Dermis blood vessel endothelial cell (primary cell): ENCODE data around the gene LPAR6. TPM values are rescaled to one million over a fixed set of nuclear protein-coding genes. Genes with fewer than 3 reads are reported as not detected.

Source experiments
- DNase-seq: peaks from one replicate; pipeline ENCODE4 v3.0.0; 2010
- total RNA-seq: library from RNA; depleted of rRNA; stranded (reverse); fragments of >200 nt; gene quantifications from 2 replicates; pipeline ENCODE4 v1.2.3, GENCODE V29; 2014

The LPAR6 gene
- total RNA-seq, 1 donor from 2014 or later, result 66.2 TPM

DNA sequence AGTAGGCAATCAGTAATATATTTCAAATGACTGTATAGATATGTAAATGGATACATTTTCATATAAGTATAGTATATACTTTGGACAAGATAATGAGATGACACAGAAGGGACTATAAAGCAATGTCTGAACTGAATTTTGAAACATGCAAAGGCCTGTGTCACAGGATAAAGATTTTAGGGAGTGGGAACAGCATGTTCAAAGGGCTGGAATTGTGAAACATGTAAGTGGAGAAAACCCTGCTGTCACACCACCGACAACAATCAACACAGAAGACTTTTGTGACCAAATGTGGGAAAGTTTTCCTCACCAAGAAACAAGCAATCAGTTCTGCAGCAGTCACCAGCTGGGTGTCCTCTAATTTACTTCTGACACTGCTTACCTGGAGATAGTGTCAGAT is 42.9 kb downstream of the LPAR6 start:
- DNase-seq, result no peak

Other genes starting within 250 kb of the LPAR6 start
- gene ITM2B, start 179.9 kb downstream of the LPAR6 start, total RNA-seq, result 327 and 538 TPM in 2 replicates
- 41.7 and 61.2 TPM in 2 replicates for gene RB1, start 109.4 kb downstream of the LPAR6 start, total RNA-seq
- 19.3 and 24.8 TPM in 2 replicates for gene RCBTB2, start 120.0 kb upstream of the LPAR6 start, total RNA-seq
- gene CYSLTR2, start 240.8 kb upstream of the LPAR6 start, total RNA-seq, result not detected in 2 replicates